Measurements from ENCODE around the gene FOXN1. TPM values are rescaled to one million over a fixed set of nuclear protein-coding genes. Genes with fewer than 3 reads are reported as not detected.

The FOXN1 gene
- total and polyA plus RNA-seq, 2 of the 13 experiments (the other 11 are each of a cell fraction or from before 2014, with no cell fraction given): 0.01 TPM; not detected in 1

- TF ChIP-seq HMG20A (CRISPR knock-in tag; IDR thresholded peaks at IDR 0.05; ENCODE audit: borderline replicate concordance) (no peak), SRY (CRISPR knock-in tag; IDR thresholded peaks at IDR 0.05) (peak; percentile 64; the same call in 1 of the 2 replicates), ZNF773 (CRISPR knock-in tag; IDR thresholded peaks at IDR 0.05; ENCODE audit: borderline replicate concordance) (peak; percentile 62; the same call in 1 of the 2 replicates), PRPF4 (IDR thresholded peaks at IDR 0.05; ENCODE audit: low read depth, low read length, poor library complexity, severe bottlenecking) (no peak), HDAC1 (CRISPR knock-in tag; IDR thresholded peaks at IDR 0.05) (peak; percentile 52; the same call in 1 of the 2 replicates), ZNF281 (CRISPR knock-in tag; IDR thresholded peaks at IDR 0.05; ENCODE audit: borderline replicate concordance) (peak; percentile 22; the same call in 1 of the 2 replicates), PRMT3 (CRISPR knock-in tag; IDR thresholded peaks at IDR 0.05; ENCODE audit: borderline replicate concordance, low read depth) (no peak), ZBED4 (CRISPR knock-in tag; IDR thresholded peaks at IDR 0.05; ENCODE audit: borderline replicate concordance) (0 out of 2 replicates have a peak, but pooled peaks have one; percentile 32)
- TF ChIP-seq, protein P1, sequence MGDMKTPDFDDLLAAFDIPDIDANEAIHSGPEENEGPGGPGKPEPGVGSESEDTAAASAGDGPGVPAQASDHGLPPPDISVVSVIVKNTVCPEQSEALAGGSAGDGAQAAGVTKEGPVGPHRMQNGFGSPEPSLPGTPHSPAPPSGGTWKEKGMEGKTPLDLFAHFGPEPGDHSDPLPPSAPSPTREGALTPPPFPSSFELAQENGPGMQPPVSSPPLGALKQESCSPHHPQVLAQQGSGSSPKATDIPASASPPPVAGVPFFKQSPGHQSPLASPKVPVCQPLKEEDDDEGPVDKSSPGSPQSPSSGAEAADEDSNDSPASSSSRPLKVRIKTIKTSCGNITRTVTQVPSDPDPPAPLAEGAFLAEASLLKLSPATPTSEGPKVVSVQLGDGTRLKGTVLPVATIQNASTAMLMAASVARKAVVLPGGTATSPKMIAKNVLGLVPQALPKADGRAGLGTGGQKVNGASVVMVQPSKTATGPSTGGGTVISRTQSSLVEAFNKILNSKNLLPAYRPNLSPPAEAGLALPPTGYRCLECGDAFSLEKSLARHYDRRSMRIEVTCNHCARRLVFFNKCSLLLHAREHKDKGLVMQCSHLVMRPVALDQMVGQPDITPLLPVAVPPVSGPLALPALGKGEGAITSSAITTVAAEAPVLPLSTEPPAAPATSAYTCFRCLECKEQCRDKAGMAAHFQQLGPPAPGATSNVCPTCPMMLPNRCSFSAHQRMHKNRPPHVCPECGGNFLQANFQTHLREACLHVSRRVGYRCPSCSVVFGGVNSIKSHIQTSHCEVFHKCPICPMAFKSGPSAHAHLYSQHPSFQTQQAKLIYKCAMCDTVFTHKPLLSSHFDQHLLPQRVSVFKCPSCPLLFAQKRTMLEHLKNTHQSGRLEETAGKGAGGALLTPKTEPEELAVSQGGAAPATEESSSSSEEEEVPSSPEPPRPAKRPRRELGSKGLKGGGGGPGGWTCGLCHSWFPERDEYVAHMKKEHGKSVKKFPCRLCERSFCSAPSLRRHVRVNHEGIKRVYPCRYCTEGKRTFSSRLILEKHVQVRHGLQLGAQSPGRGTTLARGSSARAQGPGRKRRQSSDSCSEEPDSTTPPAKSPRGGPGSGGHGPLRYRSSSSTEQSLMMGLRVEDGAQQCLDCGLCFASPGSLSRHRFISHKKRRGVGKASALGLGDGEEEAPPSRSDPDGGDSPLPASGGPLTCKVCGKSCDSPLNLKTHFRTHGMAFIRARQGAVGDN (CRISPR knock-in tag; IDR thresholded peaks at IDR 0.05): peak; percentile 78
- TF ChIP-seq, protein P2, sequence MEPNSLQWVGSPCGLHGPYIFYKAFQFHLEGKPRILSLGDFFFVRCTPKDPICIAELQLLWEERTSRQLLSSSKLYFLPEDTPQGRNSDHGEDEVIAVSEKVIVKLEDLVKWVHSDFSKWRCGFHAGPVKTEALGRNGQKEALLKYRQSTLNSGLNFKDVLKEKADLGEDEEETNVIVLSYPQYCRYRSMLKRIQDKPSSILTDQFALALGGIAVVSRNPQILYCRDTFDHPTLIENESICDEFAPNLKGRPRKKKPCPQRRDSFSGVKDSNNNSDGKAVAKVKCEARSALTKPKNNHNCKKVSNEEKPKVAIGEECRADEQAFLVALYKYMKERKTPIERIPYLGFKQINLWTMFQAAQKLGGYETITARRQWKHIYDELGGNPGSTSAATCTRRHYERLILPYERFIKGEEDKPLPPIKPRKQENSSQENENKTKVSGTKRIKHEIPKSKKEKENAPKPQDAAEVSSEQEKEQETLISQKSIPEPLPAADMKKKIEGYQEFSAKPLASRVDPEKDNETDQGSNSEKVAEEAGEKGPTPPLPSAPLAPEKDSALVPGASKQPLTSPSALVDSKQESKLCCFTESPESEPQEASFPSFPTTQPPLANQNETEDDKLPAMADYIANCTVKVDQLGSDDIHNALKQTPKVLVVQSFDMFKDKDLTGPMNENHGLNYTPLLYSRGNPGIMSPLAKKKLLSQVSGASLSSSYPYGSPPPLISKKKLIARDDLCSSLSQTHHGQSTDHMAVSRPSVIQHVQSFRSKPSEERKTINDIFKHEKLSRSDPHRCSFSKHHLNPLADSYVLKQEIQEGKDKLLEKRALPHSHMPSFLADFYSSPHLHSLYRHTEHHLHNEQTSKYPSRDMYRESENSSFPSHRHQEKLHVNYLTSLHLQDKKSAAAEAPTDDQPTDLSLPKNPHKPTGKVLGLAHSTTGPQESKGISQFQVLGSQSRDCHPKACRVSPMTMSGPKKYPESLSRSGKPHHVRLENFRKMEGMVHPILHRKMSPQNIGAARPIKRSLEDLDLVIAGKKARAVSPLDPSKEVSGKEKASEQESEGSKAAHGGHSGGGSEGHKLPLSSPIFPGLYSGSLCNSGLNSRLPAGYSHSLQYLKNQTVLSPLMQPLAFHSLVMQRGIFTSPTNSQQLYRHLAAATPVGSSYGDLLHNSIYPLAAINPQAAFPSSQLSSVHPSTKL (CRISPR knock-in tag; IDR thresholded peaks at IDR 0.05): peak; percentile 13; the same call in 1 of the 2 replicates
These were observed 46.2 kb downstream of the FOXN1 start, which contains the start of gene UNC119 (continued) for GRCh38 chr17:28552176-28552999.

Measured in HepG2 (cell line).